ENCODE results near the gene TSPAN7. TPM values are rescaled to one million over a fixed set of nuclear protein-coding genes. Genes with fewer than 3 reads are reported as not detected.

Gene TSPAN7
- total RNA-seq, 1 donor from 2014 or later, result 122 TPM

- intact Hi-C loops (cut with DNase I), result no loop called here
- TF ChIP-seq CTCF (IDR thresholded peaks at IDR 0.05), result no peak
- H3K27me3 ChIP-seq, result no peaks in the 10 kb centered on the region
- no peaks in the 10 kb centered on the region for H3K4me1 ChIP-seq
- H3K27ac ChIP-seq, result peak overlapping the region in 1 of 2 donors; percentile 30
- H3K9me3 ChIP-seq, result no peaks in the 10 kb centered on the region
- H3K4me3 ChIP-seq, result peak overlapping the region; percentile 29 to 72
- DNase-seq (ENCODE audit: low spot score in 2 of 2), result no peak
- H3K36me3 ChIP-seq, result no peaks in the 10 kb centered on the region
Measured at GRCh38 chrX:38560776-38561125, 591 bp upstream of the TSPAN7 start.

- no peaks in the 10 kb centered on the region for H3K9me3 ChIP-seq
- peak overlapping the region; percentile 50 to 72 for H3K4me3 ChIP-seq
- no peak for TF ChIP-seq CTCF (IDR thresholded peaks at IDR 0.05)
- H3K27me3 ChIP-seq, result no peaks in the 10 kb centered on the region
- no peaks in the 10 kb centered on the region for H3K36me3 ChIP-seq
- peak overlapping the region; percentile 17 to 43 for H3K27ac ChIP-seq
- no peaks in the 10 kb centered on the region for H3K4me1 ChIP-seq
- peak in 1 of 2 donors; percentile 65 for DNase-seq (ENCODE audit: low spot score in 2 of 2)
- intact Hi-C loops (cut with DNase I), result no loop called here
Measured at GRCh38 chrX:38561951-38562719, 793 bp downstream of the TSPAN7 start.

- no peaks in the 10 kb centered on the region for H3K27me3 ChIP-seq
- intact Hi-C loops (cut with DNase I), result no loop called here
- no peak for TF ChIP-seq CTCF (IDR thresholded peaks at IDR 0.05)
- H3K27ac ChIP-seq, result peak overlapping the region; percentile 17 to 43
- no peaks in the 10 kb centered on the region for H3K9me3 ChIP-seq
- no peaks in the 10 kb centered on the region for H3K36me3 ChIP-seq
- DNase-seq (ENCODE audit: low spot score in 2 of 2), result no peak
- H3K4me3 ChIP-seq, result peak overlapping the region in 1 of 2 donors; percentile 72
- H3K4me1 ChIP-seq, result no peaks in the 10 kb centered on the region
Measured at GRCh38 chrX:38563030-38563429, 1.7 kb downstream of the TSPAN7 start.

GRCh38 chrX:38570396-38570795 lies 9.1 kb downstream of the TSPAN7 start:
- H3K27me3 ChIP-seq, result no peaks in the 10 kb centered on the region
- no peaks in the 10 kb centered on the region for H3K36me3 ChIP-seq
- no peak overlapping the region for H3K4me3 ChIP-seq
- DNase-seq (ENCODE audit: low spot score in 2 of 2), result no peak
- TF ChIP-seq CTCF (IDR thresholded peaks at IDR 0.05), result no peak
- H3K9me3 ChIP-seq, result no peaks in the 10 kb centered on the region
- H3K4me1 ChIP-seq, result no peaks in the 10 kb centered on the region
- no peak overlapping the region for H3K27ac ChIP-seq
- intact Hi-C loops (cut with DNase I), result no loop called here

GRCh38 chrX:38571058-38571457 lies 9.7 kb downstream of the TSPAN7 start:
- no peaks in the 10 kb centered on the region for H3K27me3 ChIP-seq
- DNase-seq (ENCODE audit: low spot score in 2 of 2), result no peak
- no peak for TF ChIP-seq CTCF (IDR thresholded peaks at IDR 0.05)
- H3K4me3 ChIP-seq, result no peak overlapping the region
- intact Hi-C loops (cut with DNase I), result no loop called here
- no peaks in the 10 kb centered on the region for H3K9me3 ChIP-seq
- H3K4me1 ChIP-seq, result no peaks in the 10 kb centered on the region
- H3K36me3 ChIP-seq, result no peaks in the 10 kb centered on the region
- no peak overlapping the region for H3K27ac ChIP-seq
